NCI-H146 treated with DMSO at 0.1 percent for 48 hours (cell line): ENCODE results near the gene PRKN.
A peak's percentile ranks its signal among the peaks of the same experiment; 100 is the strongest.

Experiments
- DNase-seq: peaks from one replicate; lab custom pipeline; 2025; ENCODE audit not compliant: unreplicated experiment; lab: John Stamatoyannopoulos, UW

PRKN gene

DNA sequence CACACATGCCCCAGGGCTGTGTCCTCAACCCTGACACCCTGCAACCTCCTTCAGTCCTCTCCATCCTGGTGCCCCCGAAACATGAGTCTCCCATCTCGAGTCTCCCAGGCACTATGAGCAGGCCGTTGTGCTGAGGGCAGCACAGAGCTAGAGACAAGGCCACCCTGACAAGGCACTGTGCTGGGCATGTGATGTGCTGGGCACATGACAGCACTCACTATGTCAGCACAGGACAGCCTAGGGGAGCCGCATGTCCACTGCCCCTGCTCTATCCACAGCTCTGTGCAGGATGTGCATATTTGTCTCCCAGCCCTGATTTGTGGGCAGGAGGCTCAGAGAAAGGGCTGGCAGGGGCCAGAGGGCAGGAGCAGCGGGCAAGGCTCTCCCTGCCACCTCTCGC, 1091.6 kb downstream of the PRKN start:
- no peak for DNase-seq

DNA sequence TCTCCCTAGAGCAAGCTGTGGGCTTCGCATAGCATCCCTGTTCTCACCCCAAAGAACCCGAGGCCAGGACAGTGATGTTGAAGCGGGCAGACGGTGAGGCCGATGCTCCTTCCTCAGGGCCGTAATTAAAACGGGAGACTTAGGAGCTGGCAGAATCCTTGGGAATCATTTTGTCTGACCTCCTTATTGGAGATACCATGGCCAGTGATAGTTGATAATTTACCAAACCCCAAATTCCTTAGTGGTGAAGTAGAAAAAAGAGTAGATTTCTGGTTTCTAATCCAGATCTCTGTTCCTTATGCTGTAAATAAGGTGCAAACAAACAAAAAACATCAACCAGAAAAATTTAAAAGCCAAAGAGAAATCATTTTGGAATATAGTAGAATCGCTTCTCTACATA, 1092.7 kb downstream of the PRKN start:
- DNase-seq: no peak

DNA sequence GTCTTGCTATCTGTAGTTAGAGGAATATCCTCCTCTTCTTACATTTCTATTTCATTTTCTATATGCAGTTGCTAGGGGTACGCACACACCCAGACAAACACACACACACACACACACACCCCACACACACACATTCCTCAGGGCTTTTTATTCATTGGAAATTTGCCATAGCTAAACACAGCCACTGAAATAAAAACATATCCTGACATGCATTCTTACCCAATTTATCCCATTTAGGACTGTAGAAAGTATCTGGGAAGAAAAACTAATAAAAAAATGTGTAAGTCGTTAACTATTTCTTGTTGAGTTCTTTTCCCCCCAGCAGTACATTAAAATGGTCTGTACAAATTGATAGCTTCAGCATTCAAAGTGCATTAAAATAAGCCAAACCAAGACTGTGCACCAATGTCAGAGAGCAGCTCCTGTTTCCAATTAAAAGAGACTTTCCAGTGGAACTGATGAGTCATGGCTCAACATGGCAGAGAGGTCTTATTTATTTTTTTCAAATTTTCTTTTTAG, 1095.8 kb downstream of the PRKN start:
- DNase-seq: no peak

DNA sequence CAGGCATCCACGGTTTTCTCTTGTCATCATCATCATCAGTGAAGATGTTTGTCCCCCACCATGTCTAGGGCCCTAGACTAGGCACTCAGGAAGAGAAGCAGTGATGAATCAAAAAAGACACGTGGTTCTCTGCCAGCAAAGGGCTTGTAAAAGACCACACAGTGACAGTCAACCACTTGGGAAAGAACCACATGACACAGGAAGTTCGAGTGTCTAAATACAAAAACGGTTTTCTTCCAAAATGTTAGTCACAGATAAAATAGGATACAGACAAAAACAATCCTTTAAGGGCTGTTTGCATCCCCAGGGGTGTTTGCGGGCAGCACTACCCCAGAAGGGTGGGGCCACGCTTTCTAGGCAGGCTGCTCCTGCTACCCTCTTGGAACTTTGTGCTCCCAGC, 1096.9 kb downstream of the PRKN start:
- DNase-seq: no peak

DNA sequence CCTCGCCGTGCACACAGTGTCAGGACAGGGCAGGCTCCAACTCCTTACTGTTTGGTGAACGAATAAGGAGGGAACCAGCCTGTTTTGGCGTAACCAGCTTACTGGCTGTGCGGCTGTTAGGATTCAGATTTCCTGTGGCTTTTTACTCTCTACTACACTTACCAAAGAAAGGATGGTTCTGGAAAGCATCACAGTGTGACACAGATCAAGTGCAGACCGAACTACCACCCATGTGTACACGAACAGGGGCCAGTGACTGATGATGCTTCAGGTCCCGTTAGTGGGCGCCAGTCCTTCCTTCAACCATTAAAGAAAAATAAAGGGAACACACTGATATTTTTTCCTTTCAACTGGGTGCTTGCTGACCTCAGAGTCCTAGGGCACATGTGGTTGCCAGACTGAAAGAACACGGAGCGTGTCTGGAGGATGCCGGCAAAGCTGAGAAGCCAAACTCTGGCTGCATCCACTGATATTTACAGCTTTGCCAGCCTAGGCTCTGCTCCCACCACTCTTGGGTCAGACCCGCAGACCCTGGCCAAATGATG, 1101.4 kb downstream of the PRKN start:
- DNase-seq: no peak

DNA sequence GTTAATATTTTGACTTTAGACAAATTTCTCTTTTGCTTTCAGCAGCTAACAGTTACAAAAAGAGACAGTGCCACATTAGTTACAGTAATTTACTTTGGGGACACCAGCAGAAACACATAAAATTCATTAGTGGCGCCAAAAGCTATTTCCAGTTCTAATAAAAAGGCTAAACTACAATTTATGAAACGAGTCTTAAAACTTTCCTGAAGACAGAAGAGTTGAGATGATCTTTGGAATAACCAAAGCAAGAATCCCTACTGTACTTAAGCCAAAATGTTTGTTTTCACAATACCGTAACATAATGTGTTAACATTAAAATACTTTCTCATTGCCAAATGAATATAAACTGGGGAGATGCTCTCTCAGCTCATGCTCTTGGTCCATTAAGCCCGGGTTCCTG, 1103.5 kb downstream of the PRKN start:
- DNase-seq: no peak

DNA sequence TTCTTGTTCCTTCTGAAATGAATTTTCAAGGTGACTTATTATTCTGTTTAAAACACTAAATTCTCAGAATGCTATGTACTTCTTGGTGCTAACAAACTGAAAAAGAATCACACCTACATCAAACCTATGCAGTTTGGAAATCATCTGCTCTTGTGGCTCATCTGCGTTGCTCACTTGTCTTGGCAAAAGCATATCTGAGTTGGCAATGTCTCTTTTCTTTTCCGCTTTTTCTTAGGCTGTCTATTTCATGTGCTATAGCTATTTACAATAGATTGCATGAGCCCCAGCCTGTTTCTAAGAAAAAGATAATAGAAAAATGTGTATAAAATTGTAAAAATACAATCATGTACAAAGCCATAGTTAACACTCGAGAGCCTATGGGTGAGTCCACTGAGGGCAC, 1104.8 kb downstream of the PRKN start:
- DNase-seq: no peak

DNA sequence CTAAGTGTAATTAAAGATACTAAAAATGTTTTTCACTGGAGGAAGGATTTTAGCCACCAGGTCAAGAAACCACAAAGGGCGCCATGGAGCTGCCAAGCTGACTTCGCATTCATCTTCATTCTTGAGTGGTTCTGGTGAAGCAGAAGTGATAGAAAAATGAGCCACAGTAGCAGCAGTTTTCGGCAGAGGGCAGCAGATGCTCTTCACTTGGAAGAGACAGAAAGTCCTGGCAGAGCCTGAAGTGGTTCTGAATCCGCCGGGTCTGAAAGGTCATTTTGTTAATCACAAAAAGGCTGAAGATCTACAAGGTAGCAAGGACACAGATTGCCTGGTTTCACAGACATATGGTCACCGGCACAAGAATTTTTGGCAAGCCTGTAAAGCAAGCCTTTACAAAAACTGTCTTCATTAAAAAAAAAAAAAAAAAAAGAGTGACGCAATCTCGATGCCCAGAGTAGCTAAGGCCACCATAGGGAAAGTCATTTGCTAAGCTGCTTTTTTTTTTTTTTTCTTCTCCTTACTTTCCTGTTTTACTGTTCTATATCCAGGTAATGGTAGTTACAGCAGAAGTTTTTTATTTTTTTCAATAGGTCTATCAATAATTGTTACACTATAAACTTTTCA, 1108.6 kb downstream of the PRKN start:
- peak; percentile 85 for DNase-seq

DNA sequence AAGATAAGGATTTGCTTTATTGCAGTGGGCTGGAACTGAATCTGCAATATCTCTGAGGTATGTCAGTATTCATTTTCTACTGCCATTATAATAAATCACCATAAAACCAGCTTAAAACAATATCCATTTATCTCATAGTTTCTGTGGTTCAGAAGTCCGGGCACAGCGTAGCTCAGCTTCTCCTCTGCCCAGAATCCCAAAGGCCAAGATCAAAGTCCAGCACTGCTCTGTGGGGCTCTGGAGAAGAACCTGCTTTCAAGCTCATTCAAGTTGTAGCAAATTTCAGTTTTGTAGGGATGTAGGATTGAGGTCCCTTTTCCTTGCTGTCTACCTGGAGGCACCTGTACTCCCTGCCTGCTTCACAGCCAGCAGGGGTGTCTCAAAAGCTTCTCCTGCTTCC, 1113.9 kb downstream of the PRKN start:
- DNase-seq: no peak

DNA sequence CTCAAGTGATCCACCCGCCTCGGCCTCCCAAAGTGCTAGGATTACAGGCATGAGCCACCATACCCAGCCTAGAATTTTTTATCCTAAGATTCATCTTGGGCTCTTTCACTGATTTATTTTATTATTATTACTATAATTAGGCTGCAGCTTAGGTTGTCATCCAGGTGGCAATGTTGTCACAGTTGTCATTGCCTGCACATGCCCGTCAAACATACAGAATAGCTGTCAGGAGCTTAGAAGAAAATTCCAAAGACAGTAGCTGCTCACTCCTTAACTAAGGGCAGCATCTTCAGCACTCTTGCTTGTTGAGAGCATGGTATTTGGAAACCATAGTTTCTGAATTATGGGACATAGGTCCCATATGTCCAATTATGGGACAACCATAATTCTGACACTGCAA, 1118.8 kb downstream of the PRKN start:
- DNase-seq: no peak

DNA sequence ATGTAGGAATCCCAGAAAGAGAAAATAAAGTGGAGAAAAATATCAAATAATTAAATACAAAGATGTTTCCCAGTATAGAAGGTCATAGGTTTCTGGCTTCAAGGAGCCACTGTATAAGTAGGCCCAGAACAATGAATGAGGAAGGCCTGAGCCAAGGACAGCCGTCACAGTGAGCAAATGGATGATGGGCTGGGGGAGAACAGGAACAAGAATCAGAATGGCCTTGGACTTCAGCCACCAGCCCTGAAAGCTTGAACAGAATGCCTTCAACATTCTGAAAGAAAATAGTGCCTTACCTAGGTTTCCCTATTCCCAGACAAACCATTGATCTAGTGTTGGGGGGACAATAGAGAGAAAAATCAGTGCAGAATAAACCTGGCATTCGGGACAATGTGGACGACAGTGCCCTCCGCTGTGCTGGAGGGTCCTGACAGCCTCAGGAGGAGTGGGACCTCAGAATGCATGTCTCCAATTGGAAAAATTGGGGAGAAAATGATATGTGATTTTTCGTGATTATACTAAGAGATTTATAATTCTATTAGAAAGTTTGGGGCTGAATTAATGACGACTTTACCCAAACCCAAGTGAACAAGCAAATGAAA, 1119.8 kb downstream of the PRKN start:
- DNase-seq: no peak

DNA sequence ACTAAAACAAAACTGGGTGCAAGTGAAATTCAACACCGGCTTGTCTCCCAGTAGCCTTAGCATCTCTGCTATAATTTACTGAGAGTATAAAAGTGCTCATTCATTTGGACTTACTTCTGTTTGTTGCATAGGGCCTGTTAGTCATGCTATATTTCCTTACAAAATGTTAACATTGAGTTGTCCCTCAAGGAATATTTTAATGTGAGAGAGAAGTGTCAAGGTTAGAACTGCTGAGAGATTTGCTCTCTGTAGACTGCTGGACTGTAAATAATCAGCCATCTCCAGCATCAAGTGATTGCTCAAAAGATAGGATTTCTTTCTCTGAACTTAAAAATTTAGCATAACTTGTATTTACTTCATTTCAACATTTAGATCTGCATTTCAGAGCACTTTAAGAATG, 1125.2 kb downstream of the PRKN start:
- DNase-seq: no peak

DNA sequence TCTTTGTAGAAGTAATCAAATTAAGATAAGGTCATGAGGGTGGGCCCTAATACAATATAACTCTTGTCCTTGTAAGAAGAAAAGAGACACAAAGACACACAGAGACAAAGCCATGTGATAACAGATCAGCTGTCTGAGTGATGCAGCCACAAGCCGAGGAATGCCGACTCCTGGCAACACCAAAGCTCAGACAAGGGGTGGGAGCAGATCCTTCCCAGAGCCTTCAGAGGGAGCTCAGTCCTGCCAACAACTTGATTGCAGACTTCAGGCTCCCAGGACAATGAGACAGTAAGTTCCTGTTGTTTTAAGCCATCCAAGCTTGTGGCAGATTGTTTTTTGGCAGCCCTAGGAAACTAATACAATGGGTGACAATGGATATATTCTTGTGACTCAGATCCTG, 1128.7 kb downstream of the PRKN start:
- DNase-seq: no peak

DNA sequence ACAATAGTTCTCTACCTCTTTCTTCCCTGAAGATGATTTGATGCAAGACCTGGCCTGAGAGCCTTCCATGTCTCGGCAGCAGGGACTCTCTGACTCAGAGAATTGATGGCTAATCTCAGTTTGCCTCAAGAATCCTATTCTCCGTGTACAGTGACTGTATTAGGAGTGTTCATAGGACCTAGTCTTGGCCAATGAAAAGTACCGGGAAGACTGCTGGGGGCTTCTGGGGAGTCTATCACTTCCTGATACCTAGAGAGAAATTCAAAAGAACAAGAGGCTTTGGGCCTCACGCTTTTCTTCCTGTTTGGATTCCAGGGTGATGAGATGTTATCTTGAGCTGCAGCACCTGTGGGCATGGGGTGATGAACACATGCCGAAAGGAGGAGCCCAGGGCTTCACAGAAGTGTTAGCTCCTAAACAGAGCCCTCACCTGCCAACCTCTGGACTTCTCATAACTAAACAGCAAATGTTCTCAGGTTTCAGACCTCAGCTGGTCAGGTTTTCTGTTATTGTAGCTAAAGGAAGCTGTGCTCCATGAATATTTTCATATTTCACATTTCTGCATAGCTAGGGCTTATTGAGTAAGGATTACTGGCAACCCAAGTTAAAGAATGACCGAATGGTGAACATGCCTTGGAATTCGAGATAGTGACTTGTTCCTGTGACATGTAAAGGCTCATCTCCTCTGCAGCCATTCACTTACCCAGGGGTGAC, 1130.6 kb downstream of the PRKN start:
- peak; percentile 18 for DNase-seq

DNA sequence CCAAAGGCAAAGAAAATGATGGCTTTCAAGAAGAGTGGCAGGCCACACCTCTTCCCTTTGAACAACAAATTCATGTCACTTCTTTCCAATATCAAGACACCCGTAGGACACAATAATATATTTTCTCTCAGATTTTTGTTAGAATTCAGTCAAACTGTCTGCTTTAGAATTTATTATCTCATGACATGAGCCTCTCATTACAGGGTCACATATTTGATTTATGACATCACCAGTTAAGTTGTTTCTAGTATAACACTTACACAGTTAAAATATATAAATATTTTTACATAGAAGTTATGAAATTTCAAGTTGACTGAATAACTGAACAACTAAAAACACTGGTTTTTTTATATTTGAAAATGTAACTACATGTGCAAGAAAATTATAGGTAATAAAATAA, 1133.2 kb downstream of the PRKN start:
- no peak for DNase-seq

DNA sequence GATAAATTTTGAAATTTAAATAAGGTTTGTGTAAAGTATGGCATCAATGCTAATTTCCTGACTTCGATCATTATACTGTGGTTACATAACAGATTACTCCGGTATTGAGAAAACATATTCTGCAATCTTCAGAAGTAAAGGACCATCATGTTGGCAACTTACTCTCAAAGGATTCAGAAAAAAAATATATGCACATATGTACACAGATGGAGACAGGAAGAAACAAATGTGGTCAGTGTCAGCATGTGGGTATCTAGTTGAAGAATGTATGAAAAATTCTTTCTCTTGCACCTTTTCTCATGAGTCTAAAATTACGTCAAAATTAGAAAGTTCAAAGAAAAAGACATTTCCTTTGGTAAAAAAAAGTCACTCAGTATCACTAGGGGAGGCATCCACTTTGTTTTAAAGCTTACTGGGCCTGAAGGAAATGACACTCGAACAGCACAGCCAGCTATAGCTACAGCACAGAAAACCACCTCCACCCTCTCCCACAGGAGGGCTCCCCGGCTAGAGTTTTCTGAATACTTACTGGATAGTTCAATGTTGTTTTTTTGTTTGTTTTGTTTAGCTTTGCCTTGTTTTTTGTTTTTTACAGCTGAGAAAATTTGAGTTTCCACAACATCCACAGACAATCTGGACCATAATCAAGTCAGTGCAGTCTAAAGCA, 1136.5 kb downstream of the PRKN start:
- DNase-seq: no peak

DNA sequence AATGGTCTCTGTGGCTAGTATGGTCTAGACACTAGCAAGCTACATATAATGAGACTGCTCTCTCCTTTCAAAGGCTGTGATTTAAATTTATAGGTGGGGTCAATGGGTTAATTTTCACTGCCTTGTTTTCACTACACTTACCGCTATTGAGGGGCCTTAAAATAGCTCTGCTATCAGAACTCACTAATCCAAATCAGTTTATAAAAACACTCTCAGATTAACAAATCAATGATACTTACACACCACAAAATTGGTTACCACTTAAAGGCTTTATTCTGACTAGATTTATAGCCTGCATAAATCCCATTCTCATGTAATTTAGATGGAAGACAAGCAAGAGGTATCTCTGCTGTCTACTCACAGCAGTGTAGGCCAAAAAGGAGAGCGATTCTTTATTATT, 1140.7 kb downstream of the PRKN start:
- peak; percentile 93 for DNase-seq

DNA sequence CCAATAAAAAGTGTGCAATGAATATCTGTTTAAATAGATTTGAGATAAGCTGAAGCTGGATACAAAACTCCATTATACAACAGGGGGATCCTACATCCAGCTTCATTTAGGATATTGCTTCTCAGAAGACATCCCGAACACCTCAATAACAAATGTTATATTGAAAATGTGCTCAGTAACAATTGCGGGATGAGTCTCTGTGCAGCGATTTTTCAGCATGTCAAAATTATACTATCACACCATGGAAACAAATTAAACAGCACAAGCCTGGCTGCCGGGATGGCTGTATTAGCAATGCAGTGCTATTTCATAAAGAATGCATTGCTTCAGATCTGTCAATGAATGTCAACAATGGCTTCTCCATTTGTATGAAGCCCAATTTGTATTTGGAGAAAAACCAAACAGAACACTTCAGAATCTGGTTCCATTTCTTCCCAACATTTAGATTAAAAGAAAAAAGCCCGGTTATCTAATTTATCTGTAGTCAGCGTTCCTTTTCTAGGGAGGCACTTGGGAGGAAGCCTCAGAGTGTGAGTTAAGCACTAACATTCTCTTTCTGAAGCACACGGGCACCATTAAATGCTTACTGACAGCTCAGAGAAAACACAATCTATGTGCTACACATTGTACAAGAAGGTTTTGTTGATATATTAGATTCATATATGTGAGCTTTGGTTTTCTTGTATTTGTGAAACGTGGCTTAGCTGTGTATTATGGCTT, 1142.8 kb downstream of the PRKN start:
- DNase-seq: no peak

DNA sequence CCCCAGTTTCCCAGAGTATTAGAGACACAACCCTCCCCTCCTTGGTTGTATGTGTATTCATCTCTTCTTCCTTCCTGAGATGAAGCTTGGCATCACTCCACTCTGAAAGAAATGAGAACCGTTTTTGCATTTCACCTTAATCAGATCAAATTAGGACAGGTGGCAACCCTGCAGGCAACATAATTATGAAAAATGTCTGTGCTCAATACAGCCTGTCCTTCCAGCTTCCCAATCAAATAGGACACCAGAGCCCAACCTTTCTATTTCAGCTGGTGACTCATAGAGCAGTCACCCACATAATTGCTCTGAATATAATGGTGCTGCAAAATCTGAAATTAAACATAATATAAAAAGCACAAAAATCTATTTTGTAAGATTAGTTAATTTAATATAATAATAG, 1143.5 kb downstream of the PRKN start:
- DNase-seq: peak; percentile 81

DNA sequence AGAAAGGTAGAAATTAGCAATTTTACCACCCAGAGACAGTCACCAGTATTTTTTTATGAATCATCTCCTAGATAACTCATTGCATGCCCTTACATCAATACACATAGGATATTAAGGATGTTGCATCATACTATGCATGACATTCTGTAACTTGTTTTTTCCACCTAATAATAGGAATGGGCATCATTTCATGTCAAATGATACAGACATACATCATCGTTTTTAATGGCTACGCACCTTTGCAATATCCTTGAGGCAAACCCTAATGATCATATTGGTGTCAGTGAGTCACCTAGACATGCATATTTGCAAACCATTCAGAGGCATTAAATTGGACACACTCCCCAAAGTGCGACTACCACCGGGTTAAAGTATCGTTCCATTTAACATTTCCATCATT, 1144.0 kb downstream of the PRKN start:
- no peak for DNase-seq

DNA sequence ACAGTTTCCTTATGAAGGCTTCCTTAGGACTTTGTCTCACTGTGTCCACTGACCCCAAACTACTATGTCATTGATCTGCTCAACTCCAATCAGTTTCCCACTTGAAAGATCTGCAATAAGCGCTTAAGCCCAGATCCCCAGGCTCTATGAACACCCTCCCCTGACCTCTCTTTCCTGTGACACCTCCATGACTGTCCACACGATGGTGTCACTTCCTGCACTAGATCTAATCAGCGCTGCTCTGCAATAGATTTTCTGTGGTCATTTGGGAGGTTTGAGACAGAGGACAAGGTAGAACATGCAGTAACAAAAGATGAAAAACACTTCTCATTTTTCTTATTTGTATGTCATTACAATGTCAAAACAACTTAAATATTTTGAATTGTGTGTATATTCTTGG, 1149.1 kb downstream of the PRKN start:
- no peak for DNase-seq
